ENCODE data around the gene CCDC170.

Gene CCDC170

DNA sequence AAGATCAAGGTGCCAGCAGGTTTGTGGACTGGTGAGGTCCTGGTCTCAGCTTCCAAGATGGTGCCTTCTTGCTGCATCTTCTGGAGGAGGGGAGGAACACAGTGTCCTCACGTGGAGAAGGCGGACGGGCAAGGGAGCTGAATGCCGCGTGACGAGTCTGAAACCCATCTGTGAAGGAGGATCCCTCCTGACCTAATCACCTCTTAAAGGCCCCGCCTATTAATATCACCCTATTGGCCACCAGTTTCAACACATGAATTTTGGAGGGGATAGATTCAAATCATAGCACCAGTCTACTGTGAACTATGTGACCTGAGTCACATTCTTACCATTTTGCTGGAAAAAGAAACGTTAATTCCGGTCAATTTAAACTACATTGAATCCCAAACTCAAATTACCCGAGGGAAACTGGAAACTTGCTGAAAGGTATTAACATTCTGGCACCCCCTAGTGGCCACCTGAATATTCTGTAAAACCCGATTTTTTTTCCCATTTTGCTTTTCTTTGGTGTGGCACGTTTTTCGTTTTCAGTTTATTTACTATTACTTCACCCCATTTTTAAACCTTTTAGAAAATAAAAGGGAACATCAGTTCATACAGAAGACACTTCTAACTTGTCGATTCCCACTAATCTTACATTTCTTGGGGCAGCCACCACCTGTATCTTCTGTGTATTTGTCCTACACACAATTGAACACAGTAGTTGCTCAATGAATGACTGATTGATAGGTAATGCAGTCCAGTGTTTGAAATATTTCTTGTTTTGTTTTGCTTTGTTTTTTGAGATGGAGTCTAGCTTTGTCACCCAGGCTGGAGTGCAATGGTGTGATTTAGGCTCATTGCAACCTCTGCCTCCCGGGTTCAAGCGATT, 17.9 kb upstream of the CCDC170 start:
- DNase-seq (ENCODE audit: insufficient read length), result no peak
- no peak for TF ChIP-seq POLR2A (IDR thresholded peaks at IDR 0.05; ENCODE audit: low read depth, low read length)
- FAIRE-seq, result peak; percentile 74

- FAIRE-seq, result no peak
- TF ChIP-seq POLR2A (IDR thresholded peaks at IDR 0.05; ENCODE audit: low read depth, low read length) (no peak), POLR2AphosphoS5 (IDR thresholded peaks at IDR 0.05; ENCODE audit: low read depth, low read length) (no peak), TAF1 (IDR thresholded peaks at IDR 0.05; ENCODE audit: borderline replicate concordance, low read depth, low read length) (no peak)
- no peak for DNase-seq (ENCODE audit: insufficient read length)
These were observed 16.1 kb upstream of the CCDC170 start for GRCh38 chr6:151477726-151478125.

GRCh38 chr6:151478670-151479069, 15.1 kb upstream of the CCDC170 start:
- FAIRE-seq (no peak), DNase-seq (ENCODE audit: insufficient read length) (no peak)
- no peak for TF ChIP-seq POLR2AphosphoS5 (IDR thresholded peaks at IDR 0.05; ENCODE audit: low read depth, low read length)
- TF ChIP-seq TAF1 (IDR thresholded peaks at IDR 0.05; ENCODE audit: borderline replicate concordance, low read depth, low read length), result no peak
- no peak for TF ChIP-seq POLR2A (IDR thresholded peaks at IDR 0.05; ENCODE audit: low read depth, low read length)

DNA sequence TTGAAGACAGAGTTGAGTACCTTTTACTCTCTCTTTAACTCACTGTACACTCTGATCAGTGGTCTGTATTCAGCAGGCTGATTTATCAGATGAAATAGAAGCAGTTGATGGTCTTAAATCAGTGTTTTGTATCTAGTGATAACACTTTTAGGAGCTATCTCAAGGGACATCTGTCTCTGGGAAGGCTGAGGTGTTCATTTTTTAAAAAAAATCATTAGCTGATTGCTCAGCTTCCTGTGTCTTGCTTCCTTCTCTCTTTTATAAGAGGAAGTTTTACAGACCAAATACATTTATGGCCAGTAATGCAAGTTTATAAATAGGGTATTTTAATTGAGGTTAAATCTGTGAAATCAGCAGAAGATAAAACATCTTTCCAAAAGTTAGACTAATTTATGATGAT, 12.0 kb upstream of the CCDC170 start:
- FAIRE-seq (peak; percentile 42), DNase-seq (ENCODE audit: insufficient read length) (no peak)

DNA sequence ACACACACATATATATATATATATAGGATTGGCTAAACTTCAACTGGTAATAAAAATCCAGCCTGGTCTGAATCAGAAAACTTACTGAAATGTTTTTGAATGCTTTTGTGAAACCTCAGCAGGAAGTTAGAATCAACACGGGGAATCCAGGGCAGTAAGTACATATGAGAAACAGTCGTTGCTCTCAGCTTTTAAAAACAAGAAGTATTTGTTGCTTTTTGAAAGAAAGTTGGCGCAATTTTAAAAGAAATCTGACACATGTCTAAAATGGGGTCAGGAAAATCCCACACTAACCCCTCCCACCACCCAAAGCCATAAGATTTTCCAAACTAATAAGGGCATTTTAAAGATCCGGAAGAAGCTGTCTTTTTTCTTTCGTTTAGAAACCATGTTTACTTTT, 11.5 kb upstream of the CCDC170 start:
- no peak for TF ChIP-seq POLR2AphosphoS5 (IDR thresholded peaks at IDR 0.05; ENCODE audit: low read depth, low read length)
- no peak for TF ChIP-seq POLR2A (IDR thresholded peaks at IDR 0.05; ENCODE audit: low read depth, low read length)
- TF ChIP-seq TAF1 (IDR thresholded peaks at IDR 0.05; ENCODE audit: borderline replicate concordance, low read depth, low read length), result no peak
- FAIRE-seq (no peak), DNase-seq (ENCODE audit: insufficient read length) (no peak)

More for the DNA sequence above, 12.0 kb upstream of the CCDC170 start:
- TF ChIP-seq POLR2A (IDR thresholded peaks at IDR 0.05; ENCODE audit: low read depth, low read length) (no peak), TAF1 (IDR thresholded peaks at IDR 0.05; ENCODE audit: borderline replicate concordance, low read depth, low read length) (no peak)

DNA sequence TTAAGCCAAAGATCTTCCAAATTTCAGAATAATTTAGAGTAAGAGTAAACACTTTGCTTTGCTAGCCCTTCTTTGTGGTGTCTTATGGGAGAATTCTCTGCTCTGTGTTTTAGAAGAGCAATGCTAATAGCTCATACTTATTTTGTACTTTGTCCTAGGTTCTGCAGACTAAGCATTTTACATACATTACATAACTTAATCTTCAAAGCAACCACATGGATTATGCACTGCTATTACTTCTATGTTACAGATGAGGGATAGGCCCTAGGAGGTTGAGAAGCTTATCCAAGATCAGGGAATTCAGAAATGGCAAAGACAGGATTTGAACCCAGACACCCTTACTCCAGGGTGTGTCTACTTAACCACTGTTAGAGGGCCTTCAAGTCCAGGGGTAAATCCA, 9.8 kb upstream of the CCDC170 start:
- FAIRE-seq (no peak), DNase-seq (ENCODE audit: insufficient read length) (no peak)
- TF ChIP-seq POLR2AphosphoS5 (IDR thresholded peaks at IDR 0.05; ENCODE audit: low read depth, low read length), result no peak
- no peak for TF ChIP-seq TAF1 (IDR thresholded peaks at IDR 0.05; ENCODE audit: borderline replicate concordance, low read depth, low read length)
- TF ChIP-seq POLR2A (IDR thresholded peaks at IDR 0.05; ENCODE audit: low read depth, low read length), result no peak

DNA sequence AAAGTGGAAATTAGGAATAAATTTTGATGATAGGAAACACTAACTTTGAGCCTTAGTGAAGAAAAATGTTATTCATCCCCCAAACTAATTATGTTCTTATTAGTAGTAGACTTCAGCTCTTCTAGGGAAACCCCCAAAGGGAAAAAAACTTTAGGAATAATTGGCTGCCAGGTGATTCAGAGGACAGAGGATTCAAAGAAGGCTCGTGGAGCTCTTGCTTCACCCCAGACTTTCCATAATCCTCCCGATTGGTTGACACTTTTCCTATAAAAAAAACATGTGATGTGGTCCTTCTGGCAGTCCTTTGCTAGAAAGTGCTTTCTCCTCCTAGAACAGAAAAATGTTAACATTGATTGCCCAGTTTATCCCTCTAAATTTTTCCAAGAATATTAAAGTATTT, 5.6 kb upstream of the CCDC170 start:
- TF ChIP-seq TAF1 (IDR thresholded peaks at IDR 0.05; ENCODE audit: borderline replicate concordance, low read depth, low read length) (no peak), POLR2A (IDR thresholded peaks at IDR 0.05; ENCODE audit: low read depth, low read length) (no peak), POLR2AphosphoS5 (IDR thresholded peaks at IDR 0.05; ENCODE audit: low read depth, low read length) (no peak)
- DNase-seq (ENCODE audit: insufficient read length) (no peak), FAIRE-seq (no peak)

- no peak for DNase-seq (ENCODE audit: insufficient read length)
- TF ChIP-seq POLR2AphosphoS5 (IDR thresholded peaks at IDR 0.05; ENCODE audit: low read depth, low read length), result no peak
- TF ChIP-seq TAF1 (IDR thresholded peaks at IDR 0.05; ENCODE audit: borderline replicate concordance, low read depth, low read length), result no peak
- no peak for TF ChIP-seq POLR2A (IDR thresholded peaks at IDR 0.05; ENCODE audit: low read depth, low read length)
- FAIRE-seq, result no peak
These were observed 2.8 kb upstream of the CCDC170 start for GRCh38 chr6:151490996-151491395.

DNA sequence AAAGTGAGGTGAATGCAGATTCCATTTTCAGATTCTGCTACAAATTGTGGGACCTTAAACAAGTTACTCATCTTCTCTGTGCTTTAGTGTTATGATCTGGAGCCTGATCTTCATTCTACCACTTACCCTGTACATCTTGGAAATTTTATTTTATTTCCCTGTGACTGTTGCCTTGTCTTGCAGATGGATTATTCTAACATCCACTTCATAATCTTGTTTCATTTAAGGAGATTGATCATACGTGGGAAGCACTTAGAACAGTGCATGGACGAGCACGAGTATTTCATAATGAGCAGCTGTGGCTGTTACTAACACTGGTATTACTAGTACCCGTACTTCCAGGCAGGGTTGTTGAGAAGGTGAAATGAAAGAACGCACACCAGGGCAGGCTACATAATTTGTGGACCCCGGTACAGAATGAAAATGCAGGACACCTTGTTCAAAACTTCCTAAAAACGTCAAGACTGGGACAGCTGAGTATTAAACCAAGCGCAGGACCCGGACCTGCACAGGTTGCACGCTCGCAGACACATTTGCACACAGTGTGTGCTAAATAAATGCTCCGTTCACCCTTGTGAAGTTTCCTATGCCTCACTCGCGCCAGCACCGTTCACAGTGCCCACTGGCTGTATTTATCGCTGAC, 535 bp upstream of the CCDC170 start:
- FAIRE-seq (no peak), DNase-seq (ENCODE audit: insufficient read length) (no peak)
- TF ChIP-seq POLR2AphosphoS5 (IDR thresholded peaks at IDR 0.05; ENCODE audit: low read depth, low read length) (no peak), POLR2A (IDR thresholded peaks at IDR 0.05; ENCODE audit: low read depth, low read length) (no peak), TAF1 (IDR thresholded peaks at IDR 0.05; ENCODE audit: borderline replicate concordance, low read depth, low read length) (no peak)

DNA sequence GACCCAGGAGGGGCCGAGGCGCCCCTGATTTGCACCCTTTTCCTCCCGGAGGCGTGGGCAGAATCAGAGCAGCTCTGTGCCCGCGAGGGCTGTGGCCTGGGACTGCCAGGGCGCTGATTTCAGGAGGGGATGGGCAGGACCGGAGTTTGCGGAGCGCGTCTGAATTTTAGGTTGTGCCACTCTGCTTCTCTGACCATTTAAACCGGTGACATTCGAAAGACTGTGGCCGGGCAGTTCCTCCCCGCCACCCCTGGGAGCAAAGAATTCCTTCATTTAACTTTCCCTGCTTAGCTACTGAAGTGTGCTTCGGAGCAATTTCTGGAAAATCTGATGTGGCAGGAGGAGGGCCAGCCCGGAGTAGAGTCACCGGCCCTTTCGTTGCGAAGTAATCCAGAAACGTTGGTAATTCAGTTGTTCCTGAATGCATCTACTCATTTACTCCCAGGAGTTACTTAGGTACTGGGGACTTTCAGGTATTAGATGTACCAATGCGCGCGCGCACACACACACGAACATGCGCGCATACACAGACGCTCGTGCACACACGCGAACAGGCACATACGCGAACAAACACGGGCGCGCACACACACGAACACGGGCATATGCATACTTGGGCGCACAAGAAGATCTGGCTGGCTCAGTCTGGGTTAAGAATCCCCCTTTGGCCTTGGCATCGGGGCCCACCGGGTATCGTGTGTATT, 568 bp downstream of the CCDC170 start:
- TF ChIP-seq POLR2A (IDR thresholded peaks at IDR 0.05; ENCODE audit: low read depth, low read length), result no peak
- TF ChIP-seq POLR2AphosphoS5 (IDR thresholded peaks at IDR 0.05; ENCODE audit: low read depth, low read length), result no peak
- no peak for TF ChIP-seq TAF1 (IDR thresholded peaks at IDR 0.05; ENCODE audit: borderline replicate concordance, low read depth, low read length)
- no peak for DNase-seq (ENCODE audit: insufficient read length)
- FAIRE-seq, result no peak

DNA sequence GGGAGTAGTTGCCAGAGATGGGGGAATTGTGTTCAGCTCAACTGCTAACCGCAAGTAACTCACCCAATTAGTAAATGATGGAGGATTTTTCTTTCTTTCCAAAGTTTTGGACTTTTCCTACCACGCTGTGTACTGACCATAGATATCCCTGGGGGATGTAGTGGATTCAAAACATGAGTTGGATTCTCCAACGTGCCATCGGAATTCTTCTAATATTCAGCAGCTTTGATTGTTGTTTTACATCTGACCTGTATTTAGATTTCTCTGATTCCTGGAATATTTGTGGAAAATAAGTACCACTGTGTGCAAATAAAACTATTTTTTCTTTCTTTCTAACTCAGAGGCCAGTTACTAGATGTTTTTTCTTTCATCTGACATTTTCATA, 1.1 kb downstream of the CCDC170 start:
- TF ChIP-seq POLR2AphosphoS5 (IDR thresholded peaks at IDR 0.05; ENCODE audit: low read depth, low read length) (no peak), POLR2A (IDR thresholded peaks at IDR 0.05; ENCODE audit: low read depth, low read length) (no peak), TAF1 (IDR thresholded peaks at IDR 0.05; ENCODE audit: borderline replicate concordance, low read depth, low read length) (no peak)
- no peak for DNase-seq (ENCODE audit: insufficient read length)
- FAIRE-seq, result no peak

GRCh38 chr6:151495380-151495779, 1.6 kb downstream of the CCDC170 start:
- DNase-seq (ENCODE audit: insufficient read length), result no peak
- no peak for FAIRE-seq
- TF ChIP-seq TAF1 (IDR thresholded peaks at IDR 0.05; ENCODE audit: borderline replicate concordance, low read depth, low read length) (no peak), POLR2A (IDR thresholded peaks at IDR 0.05; ENCODE audit: low read depth, low read length) (no peak), POLR2AphosphoS5 (IDR thresholded peaks at IDR 0.05; ENCODE audit: low read depth, low read length) (no peak)
